HG02852 (cell line): ENCODE measurements around the gene IRX2.

Experiments used
- ATAC-seq: cut with Tn5 transposase; IDR thresholded peaks from one replicate; pipeline ENCODE4 v1.9.1; 2021; ENCODE audit warnings: mild to moderate bottlenecking, moderate library complexity; ENCODE audit not compliant: unreplicated experiment

The IRX2 gene

DNA sequence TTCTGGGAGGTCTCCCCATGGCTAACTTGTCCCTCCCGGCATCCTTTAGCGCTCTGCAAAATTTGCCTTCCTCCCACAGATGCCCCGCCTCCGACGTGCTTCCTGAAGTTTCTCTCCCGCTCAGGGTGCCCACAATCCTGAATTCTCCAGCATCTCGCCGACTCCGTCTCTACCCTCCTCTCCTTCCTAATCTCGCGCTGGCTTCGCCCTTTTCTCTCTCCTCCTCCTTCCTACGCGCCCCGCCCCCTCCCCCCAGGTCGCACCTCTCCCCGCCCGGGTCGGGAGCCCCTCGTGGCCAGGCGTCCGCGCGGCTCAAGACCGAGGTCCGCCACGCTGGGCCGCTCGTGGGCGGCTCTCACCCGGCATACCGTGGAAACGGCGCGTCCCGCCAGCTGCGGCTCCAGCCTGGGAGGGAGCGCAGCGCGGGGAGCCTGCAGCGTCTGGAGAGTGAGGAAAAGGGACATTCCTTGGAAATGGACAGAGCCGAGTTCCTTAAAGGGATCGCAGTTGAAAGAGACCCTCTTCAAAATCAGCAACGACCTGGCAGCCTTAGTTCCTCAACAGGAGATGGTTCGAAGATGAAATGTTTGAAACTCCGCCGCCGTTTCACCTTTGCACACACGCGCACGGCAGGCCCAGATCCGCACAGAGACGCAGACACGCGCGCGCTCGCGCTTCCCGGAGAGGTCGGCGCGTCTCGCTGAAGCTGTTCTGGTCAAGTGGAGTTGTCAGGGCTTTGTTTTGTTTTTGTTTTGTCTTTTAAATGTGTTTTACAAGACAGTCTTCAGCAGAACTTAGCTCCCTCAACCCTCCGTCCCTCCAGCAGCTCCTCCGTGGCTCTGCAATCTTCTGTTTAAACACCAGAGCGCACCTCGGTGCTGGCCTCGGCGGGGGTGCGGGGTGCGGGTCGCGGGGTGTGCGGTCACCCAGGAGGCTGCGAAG is 5.0 kb upstream of the IRX2 start:
- no peak for ATAC-seq

DNA sequence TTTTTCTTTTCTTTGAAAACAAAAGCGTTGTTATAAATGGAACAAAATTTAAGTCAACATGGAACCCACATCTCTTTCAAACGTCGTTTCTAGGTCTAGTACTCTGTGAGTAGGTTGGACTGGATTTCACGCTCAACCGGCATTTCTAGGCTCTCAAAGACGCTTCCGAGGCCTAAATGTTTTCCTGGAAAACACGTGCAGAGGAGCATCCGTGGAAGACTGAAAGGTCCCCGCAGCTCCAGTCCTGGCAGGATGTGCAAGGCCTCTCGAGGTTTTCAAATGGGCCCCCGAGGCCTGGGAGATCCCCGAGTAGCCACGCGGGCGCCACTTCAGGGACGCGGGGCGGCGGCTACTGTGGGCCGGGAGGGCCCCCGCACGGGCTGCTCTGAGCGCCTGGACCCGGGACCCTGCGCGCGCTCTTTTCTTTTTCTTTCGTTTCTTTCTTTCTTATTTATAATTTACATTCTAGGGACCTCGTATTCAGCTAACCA is 4.2 kb upstream of the IRX2 start:
- no peak for ATAC-seq

DNA sequence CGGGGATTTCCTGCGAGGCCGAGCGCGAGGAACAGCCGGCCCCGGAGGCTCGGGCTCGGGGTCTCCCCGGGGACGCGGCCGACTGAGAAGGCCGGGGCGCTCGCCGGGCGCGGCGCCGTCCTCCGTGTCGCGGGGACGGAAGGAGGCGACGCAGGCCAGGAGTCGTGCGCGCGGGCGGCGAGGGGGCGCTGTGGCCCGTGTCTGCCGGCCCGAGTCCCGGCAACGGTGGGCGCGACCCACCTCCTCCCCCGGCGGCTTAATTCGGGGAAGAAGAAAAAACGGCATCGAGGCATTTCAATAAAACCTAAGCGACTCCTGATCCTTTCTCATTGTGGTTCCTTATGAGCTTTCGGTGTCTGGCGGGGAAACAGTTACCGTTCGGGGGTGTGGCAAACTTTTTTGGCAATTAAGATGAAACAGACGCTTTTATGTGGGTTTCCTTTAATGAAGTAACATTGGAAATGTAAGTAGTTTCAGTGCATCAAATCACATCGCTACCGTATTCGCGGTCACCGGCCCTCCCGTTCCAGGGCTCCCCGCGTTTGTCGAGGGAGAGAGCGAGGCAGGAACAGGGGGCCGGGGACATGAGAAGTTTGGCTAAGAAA is 3.7 kb upstream of the IRX2 start:
- no peak for ATAC-seq

DNA sequence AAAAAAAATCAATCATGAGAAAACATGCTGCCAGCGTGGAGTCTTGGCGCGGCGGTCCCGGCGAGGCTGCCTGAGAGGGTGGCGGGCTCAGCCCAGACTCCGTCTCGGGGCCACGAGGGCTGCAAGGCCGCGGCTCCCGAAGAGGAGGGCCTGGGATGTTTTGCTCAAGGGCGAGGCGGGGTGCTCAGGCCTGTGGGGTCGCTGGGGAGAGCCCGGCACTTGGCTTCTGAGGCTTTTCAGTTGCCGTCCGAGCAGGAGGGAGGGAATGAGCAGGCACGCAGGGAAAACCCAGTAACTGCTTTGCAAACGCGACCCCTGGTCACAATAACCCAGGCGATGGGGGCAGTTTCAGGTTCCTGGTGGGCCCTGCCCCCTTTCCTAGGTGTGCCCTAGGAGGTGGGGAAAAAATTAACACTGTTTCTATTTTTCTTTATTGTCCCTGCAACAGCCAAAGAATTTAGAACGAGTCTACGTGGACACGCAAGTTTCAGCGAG is 3.2 kb upstream of the IRX2 start:
- no peak for ATAC-seq

DNA sequence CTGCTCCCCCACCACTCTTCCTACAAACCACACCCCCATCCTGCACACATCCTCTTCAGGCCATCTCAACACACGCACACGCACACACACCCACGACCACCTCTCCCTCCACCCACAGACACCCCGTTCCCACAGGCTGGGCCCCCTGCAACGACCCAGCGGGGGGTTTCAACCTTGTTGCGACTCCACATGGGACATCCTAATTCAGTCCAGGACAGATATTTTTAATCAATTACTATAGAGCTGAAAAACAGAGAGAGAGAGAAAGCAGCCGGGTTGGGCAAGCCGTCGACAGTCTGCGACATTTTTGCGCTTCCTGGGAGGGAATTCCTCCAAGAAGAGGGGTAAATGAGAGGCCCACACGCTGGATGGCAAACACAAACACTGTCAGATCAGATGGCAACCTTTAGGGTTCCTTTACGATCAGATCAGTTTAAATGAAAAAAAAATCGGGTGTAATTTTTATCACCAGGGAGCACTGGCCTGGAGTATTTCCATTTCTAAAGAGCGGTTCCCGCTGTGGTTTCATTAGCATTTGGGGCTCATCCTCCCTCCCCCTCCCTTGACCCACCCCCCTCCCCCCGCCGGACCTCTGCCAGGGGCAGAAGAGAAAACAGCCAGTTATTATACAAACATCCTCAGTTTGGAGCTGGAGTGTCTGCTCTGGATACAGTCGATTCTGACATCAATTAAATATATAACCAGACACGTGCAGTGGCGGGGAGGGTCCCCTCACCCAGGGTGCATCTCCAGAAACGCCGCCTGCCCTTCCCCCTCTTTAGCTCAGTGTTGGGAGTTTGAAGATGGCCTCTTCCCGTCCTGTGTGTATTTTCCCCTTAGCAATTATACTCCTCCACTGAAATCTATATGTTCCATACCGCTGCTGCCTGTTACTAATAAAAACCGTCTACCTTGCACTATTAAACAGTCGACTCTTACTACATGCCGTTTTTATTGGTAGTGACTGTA is 2.3 kb upstream of the IRX2 start:
- ATAC-seq: no peak

DNA sequence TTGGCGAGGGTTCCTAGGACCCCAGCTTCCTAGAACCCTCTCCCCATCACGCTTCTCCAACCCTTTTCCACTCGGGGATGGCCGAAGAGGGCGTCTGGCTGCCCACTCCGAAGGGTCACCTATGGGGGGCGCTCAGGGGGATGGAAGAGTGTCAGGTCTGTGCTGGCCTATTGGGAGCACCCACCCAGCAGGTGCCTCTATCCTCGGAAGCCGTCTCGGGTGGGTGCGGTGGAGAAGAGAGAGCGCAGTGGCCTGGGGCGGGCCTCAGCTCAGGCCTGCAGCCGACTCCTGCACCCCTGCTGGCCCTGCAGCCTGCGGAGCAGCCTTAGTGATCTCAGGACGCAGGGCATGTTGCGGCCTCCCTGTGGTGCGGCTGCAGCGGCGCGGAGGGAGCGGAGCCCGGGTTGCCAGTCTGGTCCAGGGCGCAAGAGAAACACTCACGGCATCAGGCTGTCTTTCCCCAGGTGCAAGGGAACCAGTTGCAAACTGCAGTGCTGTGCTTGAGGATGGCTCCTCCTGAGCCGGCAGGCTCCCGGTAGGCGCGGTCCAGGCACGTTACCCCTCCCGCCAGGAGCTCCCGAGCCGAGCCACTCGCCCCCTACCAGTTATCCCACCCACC is 1.5 kb upstream of the IRX2 start:
- no peak for ATAC-seq

DNA sequence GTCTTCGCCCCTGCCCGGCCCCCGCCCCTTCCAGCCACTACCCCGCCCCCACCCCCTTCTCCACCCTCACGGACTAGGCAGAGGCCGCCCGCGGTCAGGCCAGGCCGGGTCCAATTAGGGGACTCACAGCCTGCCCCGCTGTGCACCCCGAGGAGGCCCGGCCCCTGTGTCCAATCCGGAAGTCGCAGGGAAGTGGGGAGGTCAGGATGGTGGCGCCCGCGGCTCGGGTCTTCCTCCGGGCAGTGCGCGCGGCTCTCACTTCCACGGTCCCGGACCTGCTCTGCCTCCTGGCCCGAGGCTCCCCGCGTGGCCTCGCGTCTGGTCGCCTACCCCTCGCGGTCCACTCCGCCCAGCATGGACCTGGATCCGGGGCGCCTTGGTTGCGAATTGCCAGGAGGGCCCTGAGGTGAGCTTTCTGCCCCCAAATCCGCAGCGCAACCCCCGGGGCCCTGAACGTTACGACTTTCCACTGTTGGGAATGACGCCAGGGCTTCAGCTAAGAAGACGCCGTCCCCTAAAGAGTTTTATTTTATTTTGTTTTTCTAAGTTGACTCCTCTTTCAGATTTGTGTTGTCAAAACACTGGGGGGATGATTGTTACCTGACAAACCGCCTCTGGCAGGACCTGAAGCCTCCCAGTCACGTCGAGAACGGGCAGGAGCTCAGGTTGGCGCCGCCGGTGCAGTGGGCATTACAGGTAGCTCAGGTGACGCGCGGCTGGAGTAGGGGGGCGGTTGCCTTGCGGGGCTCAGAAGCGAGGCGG is 763 bp upstream of the IRX2 start:
- ATAC-seq: no peak

DNA sequence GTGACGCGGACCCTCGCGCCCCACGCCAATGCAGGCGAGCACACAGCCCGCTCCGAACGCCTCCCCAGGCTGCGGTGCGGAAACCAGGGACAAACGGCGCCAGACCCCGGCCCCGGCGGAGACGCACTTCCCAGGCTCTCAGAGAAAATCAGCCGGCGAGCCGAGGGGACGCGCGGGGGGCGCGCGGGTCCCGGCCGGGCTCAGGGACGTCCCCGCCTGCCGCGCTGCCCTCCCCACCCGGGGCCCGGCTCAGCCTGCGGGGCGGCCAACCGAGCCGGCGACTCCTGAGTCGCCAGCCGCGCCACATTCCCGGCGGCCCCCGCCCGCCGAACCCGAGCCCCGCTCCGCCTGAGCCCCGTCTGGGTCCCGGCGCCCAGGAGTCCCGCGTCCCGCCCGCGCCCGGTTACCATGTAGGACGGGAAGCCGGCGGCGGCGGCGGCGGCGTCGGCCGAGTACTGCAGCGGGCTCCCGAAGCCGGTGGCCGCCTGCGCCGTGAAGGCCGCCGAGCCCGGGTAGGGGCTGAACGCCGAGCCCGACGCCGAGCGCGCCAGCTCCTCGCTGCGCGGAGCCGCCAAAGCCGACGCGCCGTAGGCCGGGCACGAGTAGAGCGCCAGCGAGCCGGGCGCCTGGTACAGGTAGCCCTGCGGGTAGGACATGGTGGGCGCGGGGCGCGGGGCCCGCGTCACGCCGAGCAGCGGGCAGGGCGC is 566 bp downstream of the IRX2 start:
- ATAC-seq: no peak

DNA sequence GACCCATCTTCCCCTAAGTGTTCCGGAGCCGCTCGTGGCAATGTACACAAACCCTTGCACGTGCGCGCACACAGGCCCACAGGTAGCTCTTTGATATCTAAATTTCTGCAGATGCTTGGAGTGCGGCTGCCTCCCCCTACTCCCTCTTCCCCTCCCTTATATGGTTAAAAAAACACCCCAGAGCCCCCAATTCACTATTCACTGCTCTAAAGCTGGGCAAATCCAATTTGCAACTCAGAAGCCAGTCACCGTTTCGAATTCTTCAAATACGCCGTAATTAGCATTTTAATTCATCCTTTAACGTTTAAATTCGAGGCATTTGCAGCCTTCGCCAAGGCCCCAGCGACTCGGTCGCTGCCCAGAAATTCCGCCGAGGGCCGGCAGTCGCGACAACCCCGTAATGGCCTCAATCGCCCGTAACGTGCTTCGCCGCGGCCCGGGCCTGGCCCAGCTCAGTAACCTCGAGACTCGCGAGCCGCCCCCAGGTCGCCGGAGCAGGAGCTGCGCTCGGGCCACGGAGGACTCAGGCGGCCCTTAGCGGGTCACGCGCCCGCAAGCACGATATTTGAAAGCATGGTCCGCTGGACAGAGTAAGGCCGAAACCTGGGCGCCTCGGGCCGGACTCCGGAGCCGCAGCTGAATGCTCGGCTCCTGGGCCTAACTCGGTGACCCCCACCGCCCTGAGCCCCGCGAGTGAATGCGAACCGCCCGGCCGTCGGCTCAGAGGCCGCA is 1.3 kb downstream of the IRX2 start:
- no peak for ATAC-seq

DNA sequence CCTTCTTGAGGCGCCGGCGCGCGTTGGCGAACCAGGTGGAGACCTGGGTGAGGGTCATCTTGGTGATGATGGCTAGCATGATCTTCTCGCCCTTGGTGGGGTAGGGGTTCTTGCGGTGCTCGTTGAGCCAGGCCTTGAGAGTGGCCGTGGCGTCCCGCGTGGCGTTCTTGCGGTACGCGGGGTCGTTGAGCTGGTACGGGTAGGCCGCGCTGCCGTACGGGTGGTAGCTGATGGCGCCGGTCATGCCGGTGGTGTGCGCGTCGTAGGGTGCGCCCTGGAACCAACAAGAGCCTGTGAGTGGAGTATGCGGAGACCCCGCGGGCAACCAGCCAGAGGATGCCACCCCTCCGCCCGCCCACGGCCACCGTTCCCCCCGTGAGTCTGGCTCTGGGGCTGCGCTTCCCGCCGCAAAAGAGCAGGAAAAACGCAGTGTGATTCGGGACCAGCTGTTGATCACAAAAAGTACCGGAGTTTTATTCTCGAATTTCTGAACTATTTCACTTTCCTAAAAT is 1.9 kb downstream of the IRX2 start:
- ATAC-seq: no peak

DNA sequence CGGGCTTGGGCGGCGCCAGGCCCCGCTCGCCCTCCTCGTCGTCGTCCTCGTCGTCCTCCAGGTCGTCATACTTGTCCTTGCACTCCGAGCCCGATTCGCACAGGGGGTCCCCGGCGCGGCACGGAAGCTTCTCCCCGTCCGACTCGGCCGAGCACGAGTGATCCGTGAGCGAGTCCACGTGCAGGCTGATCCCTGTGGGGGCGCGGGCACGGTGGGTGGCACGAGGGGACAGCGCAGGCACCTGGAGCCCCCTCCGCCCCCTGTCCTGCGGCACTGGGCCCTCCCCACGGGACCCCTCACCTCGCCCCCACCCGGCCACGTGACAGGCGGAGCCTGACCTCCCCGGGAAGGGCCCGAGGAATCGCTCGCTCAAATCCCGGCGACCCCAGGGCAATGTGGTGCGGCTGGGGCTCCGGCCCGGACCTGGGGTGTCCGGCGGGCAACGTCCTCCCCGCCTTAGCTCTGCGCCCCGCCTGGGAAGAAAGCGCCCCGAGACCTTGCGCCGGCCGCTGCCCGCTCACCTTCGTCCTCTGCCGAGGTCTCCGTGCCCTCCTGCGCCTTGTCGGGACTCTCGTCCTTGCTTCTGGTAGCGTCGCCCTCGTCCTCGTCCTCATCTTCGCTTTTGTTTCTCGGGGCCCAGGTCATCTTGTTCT is 2.5 kb downstream of the IRX2 start:
- no peak for ATAC-seq

DNA sequence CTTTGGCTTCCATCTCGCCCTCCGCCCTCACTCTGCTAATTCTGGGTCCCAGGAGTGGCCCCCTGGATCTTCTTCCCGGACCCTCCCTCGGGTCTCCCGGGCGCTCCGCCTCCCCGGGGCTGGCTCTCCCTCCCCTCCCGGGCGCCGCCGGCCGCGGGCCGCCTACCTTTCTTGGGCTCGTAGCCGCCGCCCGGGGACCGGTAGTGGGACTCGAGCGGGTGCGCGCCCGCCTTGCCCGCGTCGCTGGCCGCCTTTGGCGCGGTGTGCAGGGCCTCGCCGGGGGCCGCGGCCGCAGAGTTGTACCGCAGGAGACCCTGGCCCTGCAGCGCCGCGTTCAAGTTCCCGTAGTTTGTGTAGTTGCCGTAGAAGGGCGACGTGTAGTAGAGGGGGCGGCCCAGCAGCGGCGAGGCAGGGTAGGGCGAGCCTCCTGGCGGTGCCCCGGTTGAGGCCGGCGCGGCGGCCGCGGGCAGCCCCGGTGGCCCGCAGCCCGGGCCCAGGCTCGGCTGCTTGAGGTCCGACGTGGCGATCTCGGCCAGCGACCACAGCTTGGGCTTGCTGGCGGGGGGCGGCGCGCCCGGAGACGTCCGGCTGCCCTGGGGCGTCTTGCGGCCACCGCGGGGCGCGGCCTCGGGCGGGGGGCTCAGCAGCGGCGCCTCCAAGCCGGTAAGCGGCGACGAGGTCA is 3.2 kb downstream of the IRX2 start:
- no peak for ATAC-seq

DNA sequence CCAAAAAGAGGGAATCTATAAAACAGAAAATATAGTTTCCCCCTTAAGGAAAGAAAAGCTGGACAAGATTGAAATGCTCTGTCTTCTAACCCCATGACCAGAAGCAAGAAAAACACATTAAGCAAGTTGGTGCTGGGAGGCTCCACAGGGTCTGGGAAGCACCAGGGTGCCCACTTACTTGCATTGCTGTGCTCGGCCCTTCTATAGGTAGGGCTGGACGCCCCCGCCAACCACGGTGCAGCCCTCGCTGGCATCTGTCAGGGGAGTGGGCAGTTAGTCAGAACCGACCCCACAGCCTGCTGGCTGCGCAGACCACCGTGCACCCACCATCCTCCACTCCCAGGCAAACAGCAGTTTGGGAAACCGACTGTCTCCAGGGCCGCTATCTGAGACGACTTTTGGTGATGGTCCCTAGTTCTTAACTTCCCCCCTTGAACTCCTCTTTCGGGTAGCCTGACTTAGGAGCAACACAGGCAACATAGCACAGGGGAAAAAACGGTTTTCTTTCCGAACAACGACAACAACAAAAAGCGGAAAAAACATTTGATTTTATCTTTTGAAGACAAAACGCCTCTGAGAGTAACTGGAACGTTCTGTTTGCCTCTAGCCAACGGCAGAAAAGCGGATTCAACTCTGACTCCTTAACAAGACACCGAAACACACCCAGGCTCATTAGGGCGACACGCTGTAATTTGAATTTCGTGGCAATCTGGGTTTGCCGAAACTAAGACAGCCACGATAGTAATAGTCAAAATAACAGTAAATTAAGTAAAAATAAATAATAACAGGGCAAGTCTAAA is 3.9 kb downstream of the IRX2 start:
- no peak for ATAC-seq

DNA sequence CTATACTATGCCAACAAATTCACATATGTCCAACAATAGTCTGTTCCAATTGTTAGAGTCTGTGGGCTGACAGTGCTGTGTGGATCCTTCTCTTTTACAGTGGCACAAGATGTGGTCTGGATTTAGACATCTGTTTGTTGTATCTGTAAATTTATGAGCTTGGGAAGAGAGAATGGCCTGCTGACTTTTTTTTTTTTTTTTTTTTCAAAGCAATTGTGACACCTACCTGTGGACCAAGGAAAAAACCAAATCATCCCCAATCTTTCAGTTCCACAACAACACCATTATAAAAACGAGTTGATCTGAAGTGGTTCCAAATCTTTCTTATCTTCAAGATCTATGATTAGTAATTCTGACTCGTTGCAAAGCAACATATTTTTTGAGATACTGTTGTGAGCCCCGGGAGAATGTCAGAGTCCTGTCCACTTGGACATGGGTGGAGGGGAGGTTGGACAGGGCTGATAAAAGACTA is 4.9 kb downstream of the IRX2 start:
- no peak for ATAC-seq

DNA sequence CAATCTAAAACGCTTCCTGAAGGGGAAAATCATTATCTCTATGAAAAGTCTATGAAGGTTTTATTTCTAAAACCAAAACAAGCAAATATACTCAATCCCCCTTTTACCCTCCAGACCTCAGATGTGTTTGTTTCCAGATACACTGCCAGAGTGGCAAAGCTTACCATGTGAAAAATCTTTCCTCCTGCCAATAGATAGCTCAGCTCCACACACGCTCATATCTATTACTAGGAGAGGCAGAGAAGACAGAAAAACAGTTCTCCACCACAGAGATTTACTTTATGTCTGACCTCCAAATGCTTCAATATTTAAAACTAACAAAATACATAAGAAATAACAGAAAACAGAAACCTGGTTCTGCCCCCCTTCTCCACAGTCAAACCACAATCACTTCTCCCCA is 7.0 kb downstream of the IRX2 start:
- ATAC-seq: no peak
